ENCODE results near the gene C15orf62. TPM values are rescaled to one million over a fixed set of nuclear protein-coding genes. Genes with fewer than 3 reads are reported as not detected.
A peak's percentile ranks its signal among the peaks of the same experiment; 100 is the strongest.

The C15orf62 gene
- total RNA-seq, 1 donor, result 0.73 TPM

GRCh38 chr15:40807888-40808461 lies 38.2 kb downstream of the C15orf62 start:
- H3K4me3 ChIP-seq (ENCODE audit: low read length), result peak overlapping the region; percentile 98
- peaks cover 23% of the 10 kb centered on the region for H3K4me1 ChIP-seq (ENCODE audit: insufficient read depth, low read length)
- no peaks in the 10 kb centered on the region for H3K9me3 ChIP-seq (ENCODE audit: low read depth, low read length)
- H3K27me3 ChIP-seq (ENCODE audit: insufficient read depth, low read length), result no peaks in the 10 kb centered on the region

DNA sequence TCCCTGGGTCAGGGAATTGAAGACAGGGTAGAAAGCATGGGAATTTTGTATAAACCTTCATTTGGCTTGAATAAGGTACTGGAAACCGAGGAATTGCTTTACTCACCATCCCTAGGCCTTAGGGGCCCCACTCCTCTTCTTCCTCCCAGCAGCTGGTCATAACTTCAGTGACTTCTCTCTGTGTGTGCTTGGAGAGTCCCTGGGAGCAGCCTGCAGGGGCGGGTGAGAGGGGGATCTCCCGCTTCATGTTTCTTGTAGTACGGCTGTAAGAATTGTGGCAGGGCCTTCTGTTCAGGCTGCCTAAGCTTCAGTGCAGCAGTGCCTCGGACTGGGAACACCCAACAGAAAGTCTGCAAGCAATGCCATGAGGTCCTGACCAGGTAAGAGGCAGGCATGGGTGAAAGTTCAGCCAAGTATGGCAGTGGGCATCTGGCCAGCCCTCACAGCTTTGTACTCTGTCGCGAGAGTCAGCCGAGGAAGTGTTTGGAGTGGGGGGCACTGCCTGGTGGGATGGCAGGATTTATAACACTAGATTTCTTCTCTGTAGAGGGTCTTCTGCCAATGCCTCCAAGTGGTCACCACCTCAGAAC lies 39.2 kb downstream of the C15orf62 start:
- Histone ChIP-seq H3K27me3 (ENCODE audit: insufficient read depth, low read length) (no peaks in the 10 kb centered on the region), H3K9me3 (ENCODE audit: low read depth, low read length) (no peaks in the 10 kb centered on the region), H3K4me3 (ENCODE audit: low read length) (no peak overlapping the region), H3K4me1 (ENCODE audit: insufficient read depth, low read length) (peaks cover 23% of the 10 kb centered on the region)

DNA sequence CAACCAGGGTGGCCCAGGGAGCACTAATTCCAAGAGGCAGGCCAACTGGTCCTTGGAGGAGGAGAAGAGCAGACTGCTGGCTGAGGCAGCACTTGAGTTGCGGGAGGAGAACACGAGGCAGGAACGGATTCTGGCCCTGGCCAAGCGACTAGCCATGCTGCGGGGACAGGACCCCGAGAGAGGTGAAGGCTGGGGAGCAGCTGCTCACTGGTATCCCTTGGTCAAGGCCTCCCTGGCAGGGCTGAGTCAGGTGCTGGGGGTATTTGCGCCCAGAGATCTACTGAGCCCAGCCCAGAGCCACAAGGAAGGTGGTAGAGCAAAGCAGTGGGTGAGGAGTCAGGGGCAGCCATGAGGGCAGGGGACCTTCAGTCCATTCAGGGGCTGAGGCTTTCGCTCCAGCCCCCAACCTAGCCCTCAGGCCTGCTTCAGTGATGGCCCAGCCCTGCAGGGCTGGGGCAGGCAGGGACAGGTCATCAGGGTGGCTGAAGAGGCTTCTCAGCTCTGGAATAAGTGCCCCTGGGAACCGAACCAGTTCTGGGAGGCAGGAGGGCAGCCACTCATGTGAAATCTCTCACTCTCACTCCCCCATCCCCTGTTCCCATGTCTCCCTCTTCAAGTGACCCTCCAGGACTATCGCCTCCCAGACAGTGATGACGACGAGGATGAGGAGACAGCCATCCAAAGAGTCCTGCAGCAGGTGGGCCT lies 43.1 kb downstream of the C15orf62 start:
- Histone ChIP-seq H3K4me3 (ENCODE audit: low read length) (no peak overlapping the region), H3K27me3 (ENCODE audit: insufficient read depth, low read length) (no peaks in the 10 kb centered on the region), H3K4me1 (ENCODE audit: insufficient read depth, low read length) (peaks cover 10% of the 10 kb centered on the region), H3K9me3 (ENCODE audit: low read depth, low read length) (no peaks in the 10 kb centered on the region)

DNA sequence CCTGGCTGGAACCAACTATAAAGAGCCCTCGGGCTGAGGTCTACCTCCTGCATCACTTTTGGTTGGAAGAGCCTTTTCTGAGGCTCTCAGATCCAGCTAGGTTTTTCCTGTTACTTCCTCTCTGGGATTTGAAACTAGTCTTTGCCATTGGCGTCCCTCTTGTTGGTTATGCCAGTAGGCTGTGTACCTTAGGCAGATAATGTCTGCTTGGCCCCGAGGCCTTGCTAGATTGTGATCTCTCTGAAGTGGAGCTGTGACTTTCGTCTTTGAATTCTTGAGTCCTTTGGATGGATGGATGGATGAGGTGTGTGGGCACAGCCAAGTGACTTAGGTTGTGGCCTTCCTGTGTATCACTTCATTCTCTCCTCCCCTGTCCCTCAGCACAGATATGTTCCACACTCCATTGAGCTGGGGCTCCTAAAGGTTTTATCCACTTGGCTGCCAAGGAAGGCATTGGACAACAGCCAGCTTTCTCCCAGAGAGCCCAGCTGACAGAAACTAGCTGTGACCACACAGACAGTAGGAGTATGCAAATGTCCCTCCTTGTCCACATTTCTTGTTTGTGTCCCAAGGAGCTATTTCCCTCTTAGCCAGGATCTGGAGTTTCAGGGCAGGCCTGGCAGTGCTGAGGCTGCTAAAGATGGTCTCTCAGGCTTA lies 45.4 kb downstream of the C15orf62 start:
- no peaks in the 10 kb centered on the region for H3K27me3 ChIP-seq (ENCODE audit: insufficient read depth, low read length)
- no peak overlapping the region for H3K4me3 ChIP-seq (ENCODE audit: low read length)
- no peaks in the 10 kb centered on the region for H3K9me3 ChIP-seq (ENCODE audit: low read depth, low read length)
- H3K4me1 ChIP-seq (ENCODE audit: insufficient read depth, low read length), result no peaks in the 10 kb centered on the region

DNA sequence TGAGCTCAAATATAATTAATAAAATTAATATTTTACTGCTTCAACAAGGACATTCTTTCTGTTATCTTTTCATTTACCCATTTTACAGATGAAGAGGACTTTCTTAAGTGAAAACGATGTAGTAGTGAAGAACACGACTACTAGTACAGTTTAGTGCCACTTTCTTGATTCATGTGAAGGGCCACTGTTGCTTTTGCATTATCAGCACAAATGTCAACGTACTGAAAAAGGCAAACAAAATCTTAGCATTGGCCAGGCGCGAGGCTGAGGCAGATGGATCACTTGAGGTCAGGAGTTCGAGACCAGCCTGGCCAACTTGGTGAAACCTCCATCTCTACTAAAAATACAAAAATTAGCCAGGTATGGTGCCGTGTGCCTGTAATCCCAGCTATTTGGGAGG lies 49.3 kb downstream of the C15orf62 start:
- Histone ChIP-seq H3K4me1 (ENCODE audit: insufficient read depth, low read length) (no peaks in the 10 kb centered on the region), H3K9me3 (ENCODE audit: low read depth, low read length) (no peaks in the 10 kb centered on the region), H3K27me3 (ENCODE audit: insufficient read depth, low read length) (no peaks in the 10 kb centered on the region), H3K4me3 (ENCODE audit: low read length) (no peak overlapping the region)

DNA sequence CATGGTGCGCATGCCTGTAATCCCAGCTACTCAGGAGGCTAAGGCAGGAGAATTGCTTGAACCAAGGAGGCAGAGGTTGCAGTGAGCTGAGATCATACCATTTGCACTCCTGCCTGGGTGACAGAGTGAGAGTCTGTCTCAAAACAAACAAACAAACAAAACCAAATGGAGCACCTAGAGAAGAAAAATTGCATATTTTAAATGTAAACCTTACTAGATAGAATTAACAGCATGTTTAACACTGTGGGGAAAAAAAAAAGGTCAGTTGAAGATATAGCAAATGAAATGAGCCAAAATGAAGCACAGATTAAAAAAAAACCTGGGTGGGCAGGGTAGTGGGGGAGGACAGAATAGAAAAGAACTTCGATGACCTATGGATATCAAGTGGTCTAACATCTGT lies 51.4 kb downstream of the C15orf62 start:
- H3K4me3 ChIP-seq (ENCODE audit: low read length), result no peak overlapping the region
- H3K27me3 ChIP-seq (ENCODE audit: insufficient read depth, low read length), result no peaks in the 10 kb centered on the region
- no peaks in the 10 kb centered on the region for H3K9me3 ChIP-seq (ENCODE audit: low read depth, low read length)
- H3K4me1 ChIP-seq (ENCODE audit: insufficient read depth, low read length), result no peaks in the 10 kb centered on the region

Other genes with a start within 250 kb of the C15orf62 start
- 12.9 TPM for gene CCDC32, start 204.9 kb upstream of the C15orf62 start, total RNA-seq
- 17.4 TPM for gene RPUSD2, start 200.7 kb upstream of the C15orf62 start, total RNA-seq
- gene KNL1, start 175.7 kb upstream of the C15orf62 start, total RNA-seq, result 3.3 TPM
- 1.2 TPM for gene RAD51, start 74.8 kb upstream of the C15orf62 start, total RNA-seq
- 13.9 TPM for gene RMDN3, start 14.7 kb upstream of the C15orf62 start, total RNA-seq
- gene GCHFR, start 5.9 kb upstream of the C15orf62 start, total RNA-seq, result 15.5 TPM
- gene ZFYVE19, start 37.1 kb downstream of the C15orf62 start, total RNA-seq, result 7.2 TPM
- 7.2 TPM for gene DNAJC17, start 37.5 kb downstream of the C15orf62 start, total RNA-seq
- gene PPP1R14D, start 58.7 kb downstream of the C15orf62 start, total RNA-seq, result not detected
- gene SPINT1, start 74.1 kb downstream of the C15orf62 start, total RNA-seq, result 4.2 TPM
- not detected for gene RHOV, start 104.3 kb downstream of the C15orf62 start, total RNA-seq
- 28.7 TPM for gene VPS18, start 124.5 kb downstream of the C15orf62 start, total RNA-seq
- not detected for gene DLL4, start 159.4 kb downstream of the C15orf62 start, total RNA-seq
- 0.52 TPM for gene CHAC1, start 183.5 kb downstream of the C15orf62 start, total RNA-seq

Data from mononuclear cell (primary cell).